ENCODE results near the gene APP. TPM values are rescaled to one million over a fixed set of nuclear protein-coding genes. Genes with fewer than 3 reads are reported as not detected.
A peak's percentile ranks its signal among the peaks of the same experiment; 100 is the strongest.

Gene APP
- polyA plus RNA-seq, 10 donors = 214 to 457 (median 289) TPM

DNA sequence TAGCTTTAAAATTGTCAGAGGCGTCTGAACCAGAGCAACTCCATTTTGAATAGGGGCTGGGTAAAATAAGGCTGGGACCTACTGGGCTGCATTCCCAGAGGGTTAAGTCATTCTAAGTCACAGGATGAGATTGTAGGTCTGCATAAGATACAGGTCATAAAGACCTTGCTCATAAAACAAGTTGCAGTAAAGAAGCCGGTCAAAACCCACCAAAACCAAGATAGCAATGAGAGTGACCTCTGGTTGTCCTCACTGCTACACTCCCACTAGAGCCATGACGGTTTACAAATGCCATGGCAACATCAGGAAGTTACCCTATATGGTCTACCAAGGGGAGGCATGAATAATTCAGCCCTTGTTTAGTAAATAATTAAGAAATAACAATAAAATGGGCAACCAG lies 292.2 kb downstream of the APP start:
- no peak for DNase-seq

DNA sequence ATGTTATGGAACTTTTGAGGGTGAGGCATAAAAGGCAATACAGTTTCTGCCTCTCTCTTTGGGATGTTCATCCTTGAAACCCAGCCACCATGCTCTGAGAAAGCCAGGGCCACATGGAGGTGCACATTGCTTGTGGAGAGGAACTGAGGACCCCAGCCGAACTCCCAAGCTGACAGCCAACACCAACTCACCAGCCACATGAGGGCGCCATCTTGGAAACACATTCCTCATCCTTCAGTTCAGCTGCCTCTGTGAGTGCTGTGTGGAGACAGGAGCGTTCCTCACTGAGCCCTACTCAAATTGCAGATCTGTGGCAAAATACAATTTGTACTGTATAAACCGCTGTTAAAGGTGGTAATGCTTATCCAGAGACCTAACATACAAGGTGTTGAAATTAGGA lies 298.3 kb downstream of the APP start:
- DNase-seq = no peak

DNA sequence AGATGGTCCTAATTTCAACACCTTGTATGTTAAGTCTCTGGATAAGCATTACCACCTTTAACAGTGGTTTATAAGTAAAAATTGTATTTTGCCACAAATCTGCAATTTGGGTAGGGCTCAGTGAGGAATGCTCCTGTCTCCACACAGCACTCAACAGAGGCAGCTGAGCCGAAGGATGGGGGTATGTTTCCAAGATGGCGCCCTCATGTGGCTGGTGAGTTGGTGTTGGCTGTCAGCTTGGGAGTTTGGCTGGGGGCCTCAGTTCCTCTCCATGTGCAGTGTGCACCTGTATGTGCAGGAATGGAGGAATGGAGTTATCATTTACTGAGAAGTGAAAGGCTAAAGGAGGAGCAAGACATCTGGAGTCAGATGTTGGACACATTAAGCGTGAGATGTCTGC lies 299.0 kb downstream of the APP start:
- no peak for DNase-seq

DNA sequence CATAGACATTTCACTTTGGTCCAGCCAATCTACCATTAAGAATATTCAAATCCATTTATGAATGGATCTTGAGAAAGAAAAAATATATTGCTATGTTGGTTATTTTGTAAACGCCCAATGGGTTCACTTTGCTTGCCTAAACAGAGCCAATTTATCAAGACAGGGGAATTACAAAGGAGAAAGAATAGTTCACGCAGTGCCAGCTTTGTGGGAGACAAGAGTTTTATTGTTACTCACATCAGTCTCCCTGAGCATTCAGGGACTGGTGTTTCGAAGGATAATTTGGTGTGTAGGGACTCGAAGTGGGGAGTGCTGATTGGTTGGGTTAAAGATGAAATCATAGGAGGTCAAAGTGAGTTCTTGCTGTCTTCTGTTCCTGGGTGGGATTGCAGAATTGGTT lies 300.5 kb downstream of the APP start:
- DNase-seq = no peak

DNA sequence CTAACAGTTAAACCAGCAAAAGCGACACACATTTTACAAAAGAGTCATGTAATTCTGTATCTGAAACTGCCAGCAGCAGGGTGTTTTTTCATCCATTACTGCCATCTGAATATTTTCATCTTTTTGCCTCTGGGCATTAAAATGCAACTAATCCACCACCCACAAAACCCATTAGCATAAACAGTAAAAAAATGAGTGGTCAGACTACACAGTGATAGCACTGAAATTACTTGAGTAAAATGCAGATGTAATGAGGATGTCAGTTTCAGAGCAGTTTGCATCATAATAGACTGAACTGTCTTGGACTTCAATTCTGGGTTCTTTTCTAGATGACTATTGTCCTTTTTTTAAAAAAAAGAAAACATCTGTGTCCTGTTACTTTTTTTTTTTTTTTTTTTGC lies 303.5 kb downstream of the APP start:
- DNase-seq = no peak

DNA sequence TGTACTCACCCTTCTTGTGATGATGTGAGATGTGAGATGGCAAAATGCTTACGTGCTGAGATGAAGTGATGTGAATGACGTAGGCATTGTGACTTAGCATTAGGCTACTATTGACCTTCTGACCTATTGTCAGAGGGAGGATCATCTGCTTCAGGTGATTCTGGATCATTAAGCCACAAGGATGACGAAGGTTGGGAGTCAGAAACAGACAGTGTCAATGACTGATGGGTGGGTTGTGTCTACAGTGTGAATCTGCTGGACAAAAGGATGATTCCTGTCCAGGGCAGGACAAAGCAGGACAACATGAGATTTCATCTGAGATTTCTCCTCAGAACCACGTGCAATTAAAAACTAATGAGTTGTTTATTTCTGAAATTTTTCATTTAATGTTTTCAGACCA lies 306.8 kb downstream of the APP start:
- no peak for DNase-seq

DNA sequence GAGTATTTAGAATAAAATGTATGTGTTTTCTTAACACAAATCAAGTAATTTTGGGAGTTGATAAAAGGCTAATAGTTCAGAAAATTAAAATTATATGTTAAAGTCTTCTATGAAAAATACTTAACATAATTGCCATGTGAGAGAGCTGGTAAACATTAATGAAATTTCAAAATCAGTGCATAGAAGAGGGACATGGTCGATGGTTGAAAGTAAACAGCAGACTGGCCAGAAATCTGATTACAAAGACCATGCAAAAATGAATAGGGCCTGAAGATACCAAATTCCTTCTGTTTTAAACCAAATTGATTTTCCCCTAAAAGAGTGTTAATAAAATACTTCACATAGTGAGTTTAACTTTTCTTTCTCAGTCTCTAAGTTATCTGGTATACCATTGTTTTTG lies 307.5 kb downstream of the APP start:
- DNase-seq = no peak

DNA sequence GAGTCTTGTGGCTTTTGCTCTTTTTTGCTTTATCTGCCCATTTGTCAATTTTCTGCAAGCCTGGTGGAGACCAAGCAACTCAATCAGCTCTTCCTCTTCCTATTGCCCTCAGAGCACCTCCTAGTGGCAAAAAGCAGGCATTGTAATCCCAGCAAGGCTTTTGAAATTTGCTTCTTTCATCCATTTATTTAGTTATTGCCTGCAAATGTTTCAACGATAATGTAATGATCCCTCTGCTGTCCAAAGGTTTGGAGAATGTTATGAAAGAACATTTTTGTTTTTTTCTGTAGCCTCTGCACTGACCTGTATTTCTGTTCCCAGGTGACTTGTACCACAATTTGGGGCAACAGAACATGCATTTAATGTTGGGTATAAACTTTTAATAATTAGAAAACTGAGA lies 308.0 kb downstream of the APP start:
- no peak for DNase-seq

DNA sequence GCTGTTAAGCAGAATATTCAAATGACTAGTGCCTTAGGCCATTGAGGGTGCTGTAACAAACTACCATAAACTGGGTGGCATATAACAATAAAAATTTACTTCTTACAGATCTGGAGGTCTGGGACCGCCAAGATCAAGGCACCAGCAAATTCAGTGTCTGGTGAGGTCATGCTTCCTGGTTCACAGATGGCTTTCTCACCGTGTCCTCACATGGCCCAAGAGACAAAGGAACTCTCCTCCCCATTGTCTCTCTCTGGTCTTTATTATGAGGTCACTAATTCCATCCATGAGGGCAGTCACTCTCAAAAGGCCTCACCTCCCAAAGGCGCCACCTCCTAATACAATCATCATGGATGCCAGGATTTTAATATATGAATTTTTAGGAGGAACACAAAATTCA lies 308.5 kb downstream of the APP start:
- DNase-seq = no peak

DNA sequence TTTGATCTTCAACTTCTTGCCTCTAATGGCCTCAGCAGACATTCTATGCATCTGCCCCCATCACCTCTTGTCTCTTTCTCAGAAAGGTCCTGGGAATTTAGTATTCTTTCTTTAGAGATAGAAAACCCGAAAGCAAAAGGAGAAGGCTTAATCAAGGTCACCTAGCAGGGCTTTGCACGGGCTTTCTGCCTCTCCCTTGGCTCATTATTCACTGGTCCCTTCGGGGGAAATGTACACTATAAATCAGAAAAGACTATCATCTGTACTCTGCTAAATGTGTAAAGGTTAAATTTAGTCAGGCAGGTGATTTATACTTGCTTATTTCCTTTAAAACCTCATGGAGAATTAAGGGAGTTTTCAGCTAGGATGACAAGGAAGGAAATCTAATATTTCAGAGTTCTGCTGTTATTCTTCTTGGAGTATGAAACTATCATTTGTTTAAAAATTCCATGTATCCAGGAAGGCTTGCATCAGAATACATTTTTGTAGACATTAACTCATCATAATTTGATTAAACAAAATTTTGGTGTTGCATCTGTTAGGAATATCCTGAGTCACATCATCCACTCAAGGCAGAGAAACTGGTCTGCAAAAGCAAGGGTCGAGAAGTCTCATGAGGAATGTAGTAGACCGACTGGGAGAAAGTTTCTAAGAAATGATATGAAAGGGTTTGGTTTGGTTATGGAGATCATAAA lies 311.2 kb downstream of the APP start:
- DNase-seq = no peak

DNA sequence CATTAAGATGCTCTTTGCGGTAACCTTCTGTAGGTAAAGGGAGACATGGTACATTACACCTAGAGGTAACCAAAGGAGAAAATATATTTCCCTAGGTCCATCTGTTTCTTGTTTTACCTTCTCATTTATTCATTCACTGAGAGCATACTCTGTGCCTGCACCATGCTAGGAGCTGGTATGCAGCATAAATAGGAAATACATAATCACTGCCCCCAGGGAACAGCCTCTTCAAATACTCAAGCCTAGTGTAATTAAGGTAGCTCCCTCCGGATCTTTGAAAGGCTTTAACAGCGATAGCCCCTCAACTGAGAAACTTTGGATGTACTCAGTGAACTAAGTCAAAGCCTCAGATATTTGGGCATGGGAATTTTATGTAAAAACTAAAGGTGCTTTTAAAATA lies 312.2 kb downstream of the APP start:
- no peak for DNase-seq

DNA sequence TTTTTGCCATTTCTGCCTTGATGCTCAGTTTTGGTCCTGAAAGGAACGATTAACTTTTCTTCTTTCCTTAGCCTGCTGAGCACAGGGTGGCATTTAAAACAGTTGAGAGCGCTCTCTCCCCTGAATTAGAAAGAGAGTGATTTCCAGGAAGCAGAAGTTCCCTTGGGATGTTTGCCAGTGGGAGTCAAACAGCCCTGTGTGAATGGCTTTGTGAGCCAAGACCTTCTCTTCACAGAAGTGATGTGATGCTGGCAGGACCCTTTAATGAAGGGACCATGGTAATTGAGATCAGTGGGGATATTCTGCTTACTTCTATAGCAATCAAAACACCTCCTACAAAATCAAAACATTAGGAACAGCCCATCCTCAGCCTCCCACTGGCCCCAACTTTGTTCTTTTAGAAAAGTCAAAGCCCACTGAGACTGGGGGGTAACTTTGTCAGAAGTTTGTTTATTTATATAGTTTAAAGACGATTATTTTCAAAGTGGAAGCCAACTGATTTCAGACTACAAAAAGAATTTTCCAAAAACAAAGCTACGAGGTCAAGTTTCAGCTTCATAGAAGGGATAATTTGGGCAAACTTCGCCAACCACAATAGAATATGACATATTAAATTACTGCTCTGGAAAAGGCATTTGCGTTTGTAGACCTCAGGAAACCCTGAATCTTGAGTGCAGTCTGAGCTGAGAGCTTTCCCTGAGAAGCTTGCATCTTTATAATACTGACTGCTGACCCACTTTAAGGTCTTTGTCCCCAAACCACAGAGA lies 313.1 kb downstream of the APP start:
- no peak for DNase-seq

DNA sequence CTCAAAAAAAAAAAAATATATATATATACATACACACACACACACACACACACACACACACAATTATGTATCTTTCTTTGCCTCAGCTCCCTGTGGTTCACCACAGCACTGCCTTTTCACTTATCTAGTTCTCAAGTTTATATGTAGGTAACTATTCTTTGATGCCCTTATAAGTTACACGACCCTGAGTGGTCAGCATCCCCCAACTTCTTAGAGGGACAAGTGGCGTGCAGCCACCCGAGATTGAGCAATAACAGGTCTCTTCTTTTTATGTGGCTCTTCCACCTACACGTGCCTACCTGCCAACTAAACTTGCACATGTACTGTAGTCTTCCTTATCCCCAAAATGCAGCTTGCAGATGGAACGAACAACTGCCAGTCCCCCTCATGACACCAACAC lies 315.0 kb downstream of the APP start:
- peak in 1 of 3 donors; percentile 7 for DNase-seq

DNA sequence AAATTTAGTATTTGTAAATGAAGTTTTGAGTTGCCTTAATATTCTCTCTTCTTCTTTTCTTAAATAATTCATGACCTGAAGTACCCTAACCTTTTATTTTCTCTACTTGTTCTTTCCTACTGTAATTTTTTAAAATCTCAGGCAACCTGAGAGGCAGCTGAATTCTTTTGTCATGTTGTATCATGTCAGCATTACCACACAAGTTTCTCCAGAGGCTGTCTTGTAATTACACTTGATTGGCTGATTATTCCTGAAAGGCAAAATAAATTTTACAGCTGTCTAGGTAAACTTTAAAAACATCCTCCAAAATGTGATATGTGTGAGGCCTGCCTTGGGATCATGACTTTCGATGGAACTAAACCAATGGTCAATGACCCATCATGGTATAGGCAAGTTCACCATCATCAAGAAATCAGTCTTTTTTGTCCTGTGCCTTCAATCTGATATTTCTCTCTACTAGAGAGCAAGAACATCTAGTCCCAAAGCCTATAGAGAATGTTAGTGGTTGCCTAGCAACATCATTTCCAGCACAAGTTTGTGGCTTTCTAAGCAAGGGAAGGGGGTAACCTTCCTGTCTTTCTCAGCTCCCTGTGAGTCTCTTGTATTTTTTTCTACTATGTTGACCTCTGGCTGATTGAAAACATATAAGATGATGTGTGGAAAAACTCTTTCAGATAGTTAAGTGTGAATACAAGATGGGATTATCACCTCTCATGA lies 320.3 kb downstream of the APP start:
- no peak for DNase-seq

DNA sequence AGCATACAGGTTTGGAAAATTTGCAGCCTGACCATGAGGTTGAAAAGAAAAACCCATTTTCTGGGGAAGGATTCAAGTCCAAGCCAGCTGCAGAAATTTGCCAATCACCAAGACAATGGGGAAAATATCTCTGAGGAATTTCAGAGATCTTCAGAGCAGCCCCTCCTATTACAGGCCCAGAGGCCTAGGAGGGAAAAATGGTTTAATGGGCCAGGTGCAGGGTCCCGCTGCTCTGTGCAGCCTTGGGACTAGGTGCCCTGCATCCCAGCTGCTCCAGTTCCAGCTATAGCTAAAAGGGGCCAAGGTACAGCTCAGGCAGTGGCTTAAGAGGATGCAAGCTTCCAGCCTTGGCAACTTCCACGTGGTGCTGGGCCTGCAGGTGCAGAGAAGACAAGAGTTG lies 322.3 kb downstream of the APP start:
- no peak for DNase-seq

DNA sequence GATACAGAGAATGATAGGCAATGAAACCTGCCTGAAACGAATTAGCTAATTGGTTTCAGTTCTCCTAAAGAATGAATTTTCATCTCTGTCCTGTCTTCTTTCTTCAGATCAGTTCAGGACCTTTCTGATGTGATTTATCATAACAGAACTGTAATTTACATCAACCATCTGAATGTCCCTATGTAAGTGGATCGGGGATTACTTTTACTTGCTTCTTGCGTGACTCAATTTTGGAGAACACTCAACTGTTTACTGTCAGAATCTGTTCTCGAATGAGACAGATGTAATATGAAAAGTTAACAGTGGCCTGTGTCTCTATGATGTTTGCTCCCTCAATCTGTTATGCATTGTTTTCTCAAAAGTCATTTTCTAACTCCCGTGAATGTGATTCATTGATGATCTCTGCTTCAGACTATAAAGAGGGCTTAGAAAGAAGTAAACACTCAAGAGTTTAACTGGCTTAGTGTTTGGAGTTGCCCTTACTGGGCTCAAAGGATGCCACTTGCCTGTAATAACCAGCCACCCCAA lies 324.8 kb downstream of the APP start:
- no peak for DNase-seq

DNA sequence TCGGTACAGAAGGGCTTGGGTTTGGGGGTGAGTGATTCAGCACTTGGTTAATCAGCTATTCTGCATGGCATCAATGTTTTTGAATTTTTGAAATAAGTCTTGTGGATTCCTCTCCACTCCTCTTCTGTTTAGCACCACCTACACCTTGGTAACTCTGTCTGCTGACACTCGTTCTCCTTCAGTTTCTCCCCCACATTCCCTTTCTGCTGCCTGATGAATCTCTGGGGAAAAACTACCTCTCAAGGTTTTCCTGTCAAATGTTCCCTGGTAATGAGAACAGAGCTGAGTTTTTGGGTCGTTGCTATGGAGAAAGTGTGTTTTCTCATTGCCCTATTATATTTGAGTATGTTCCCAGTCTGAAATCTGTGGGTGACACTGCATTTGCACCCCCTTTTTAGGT lies 327.6 kb downstream of the APP start:
- DNase-seq = no peak

DNA sequence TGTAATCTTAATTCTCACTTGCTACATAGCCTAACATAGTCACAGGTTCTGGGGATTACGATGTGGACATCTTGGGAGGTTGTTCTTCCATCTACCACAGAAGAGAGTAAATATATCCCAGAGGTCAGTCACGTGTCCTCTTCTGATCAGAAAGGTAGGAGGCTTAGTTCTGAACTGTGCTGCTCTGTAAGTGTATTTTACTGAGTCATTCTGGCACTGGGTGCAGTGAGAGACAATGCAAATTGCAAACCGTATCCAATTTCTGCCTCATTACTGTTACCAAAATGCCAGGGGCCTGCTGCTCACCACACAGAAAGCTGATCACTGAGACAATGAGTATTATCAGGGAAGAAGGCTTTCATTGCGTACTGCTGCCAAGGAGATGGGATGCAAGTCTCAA lies 331.8 kb downstream of the APP start:
- no peak for DNase-seq

DNA sequence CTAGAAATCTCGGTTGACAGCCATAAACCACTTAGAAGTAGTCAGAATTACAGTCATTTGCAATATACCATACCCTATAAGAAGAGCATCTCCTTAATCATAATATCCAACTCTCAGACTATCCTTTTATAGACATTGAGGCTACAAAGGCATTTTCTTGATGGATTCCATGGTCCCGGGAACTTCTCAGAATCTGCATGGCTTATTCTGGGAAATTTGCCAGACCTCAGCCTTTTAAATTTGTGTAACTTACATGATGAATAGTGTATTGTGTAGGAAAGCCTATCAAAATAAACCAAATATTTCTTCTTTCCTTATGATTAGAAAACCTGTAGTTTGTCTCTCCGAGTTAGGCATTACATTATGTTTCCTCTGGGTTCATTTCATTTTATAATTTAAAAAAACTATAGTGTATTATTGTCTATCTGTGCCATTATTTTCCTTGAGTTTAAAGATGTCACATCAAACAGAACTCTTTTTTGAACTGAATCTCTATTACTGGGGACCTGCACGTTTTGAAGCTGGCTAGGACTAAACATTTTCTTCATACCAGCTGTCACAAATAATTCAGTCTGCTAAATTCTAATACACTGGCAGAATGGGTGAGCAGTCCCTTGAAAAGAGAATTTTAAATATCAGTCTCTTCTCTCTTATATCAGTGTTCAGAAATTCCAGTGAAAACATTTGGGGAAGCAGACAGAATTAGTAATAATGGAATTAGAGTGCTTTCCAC lies 332.9 kb downstream of the APP start:
- DNase-seq = peak in 2 of 3 donors; percentile 11 to 85

DNA sequence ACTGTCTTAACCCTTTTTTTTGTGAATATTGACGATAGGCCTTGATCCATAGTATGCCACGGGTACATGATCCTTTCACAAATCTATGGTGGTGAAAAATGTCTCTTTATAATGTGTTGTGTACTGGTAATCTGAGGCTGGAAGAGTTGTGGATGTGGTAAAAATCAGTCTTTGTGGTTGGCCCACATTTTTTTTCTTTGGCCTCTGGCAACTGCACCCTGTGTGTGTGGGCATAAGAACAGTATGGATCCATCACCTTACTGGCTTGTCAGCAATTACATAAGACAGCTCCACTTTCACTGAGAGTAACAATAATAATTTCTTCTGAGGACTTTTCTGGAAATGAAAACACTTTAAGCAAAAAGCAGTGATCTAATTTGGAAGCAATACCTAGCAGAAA lies 334.2 kb downstream of the APP start:
- DNase-seq = no peak

DNA sequence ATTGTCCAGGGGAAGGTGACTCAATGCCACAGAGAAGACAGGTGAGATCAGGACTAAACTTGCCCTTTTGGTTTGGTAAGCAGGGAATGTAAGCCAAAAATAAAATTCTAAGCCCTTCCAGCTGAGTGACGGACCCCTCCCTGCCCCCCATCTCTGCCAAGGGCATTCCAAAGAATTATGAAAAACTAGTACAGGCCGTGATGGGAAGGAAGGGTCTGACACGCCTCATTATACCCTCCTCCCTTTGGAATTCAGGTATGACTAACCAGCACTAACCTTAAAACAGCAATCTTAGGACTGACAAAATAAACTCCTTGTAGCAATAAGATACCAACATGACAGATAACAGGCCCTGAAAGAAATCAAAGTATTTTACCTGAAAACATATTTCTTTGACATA lies 336.2 kb downstream of the APP start:
- no peak for DNase-seq

DNA sequence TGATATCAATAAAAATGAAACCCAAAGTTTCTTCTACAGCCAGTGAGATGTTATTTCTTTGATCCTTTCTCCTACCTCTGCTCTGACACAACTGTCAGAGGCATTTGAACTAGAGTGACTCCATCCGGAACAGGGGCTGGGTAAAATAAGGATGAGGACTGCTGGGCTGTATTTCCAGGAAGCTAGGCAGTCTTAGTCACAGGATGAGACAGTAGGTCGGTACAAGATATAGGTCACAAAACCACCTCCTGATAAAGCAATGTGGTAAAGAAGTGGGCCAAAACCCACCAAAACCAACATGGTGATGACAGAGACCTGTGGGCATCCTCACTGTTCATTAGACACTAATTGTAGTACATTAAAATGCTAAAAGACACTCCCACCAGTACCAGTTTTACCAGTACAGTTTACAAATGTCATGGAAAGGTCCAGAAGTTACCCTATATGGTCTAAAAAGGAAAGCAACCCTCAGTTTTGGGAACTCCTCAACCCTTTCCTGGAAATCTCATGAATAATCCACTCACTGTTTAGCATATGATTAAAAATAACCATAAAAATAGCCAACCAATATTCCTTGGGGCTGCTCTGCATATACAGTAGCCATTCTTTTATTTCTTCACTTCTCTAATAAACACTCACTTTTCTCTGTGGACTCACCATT lies 339.1 kb downstream of the APP start:
- DNase-seq = no peak
